SU-DHL-6 (cell line): ENCODE results near the gene CRYBG1.

Source experiments
- CTCF ChIP-seq: fragments of 200-600 bp; sonication (generic); IDR thresholded peaks from one replicate; pipeline ENCODE4 v1.5.1; 2017; ENCODE audit warnings: antibody characterized with exemption, mild to moderate bottlenecking, low read length, moderate library complexity; ENCODE audit not compliant: insufficient read depth, poor library complexity, severe bottlenecking
- EZH2phosphoT487 ChIP-seq: fragments of 200-600 bp; sonication (generic), shearing (Covaris generic); conservative IDR thresholded peaks from 2 replicates; pipeline ENCODE4 v1.6.1; 2018; ENCODE audit warnings: mild to moderate bottlenecking, antibody characterized with exemption, low read length, moderate library complexity, mixed read lengths

DNA sequence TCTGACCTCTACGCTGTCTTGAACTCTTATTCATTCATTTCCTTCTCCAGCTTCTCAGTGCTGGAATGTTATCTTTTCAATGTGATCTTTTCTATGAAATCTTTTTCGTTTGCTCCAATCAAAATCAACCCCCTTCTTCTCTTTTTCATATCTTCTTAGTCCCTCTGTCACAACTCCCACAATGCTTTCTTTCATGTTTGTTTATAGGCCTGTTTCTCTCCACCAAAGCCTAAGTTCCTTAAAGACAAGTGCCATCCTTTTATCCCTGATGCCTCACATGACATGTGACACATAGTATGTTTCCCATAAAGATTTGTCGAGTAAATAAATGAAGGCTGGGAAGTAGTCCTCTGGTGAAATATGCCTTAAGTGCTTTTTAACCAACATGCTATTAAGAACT lies 38.1 kb downstream of the CRYBG1 start:
- TF ChIP-seq CTCF (no peak), EZH2phosphoT487 (no peak)
